Measurements from ENCODE around the gene LHFPL3.

LHFPL3 gene

DNA sequence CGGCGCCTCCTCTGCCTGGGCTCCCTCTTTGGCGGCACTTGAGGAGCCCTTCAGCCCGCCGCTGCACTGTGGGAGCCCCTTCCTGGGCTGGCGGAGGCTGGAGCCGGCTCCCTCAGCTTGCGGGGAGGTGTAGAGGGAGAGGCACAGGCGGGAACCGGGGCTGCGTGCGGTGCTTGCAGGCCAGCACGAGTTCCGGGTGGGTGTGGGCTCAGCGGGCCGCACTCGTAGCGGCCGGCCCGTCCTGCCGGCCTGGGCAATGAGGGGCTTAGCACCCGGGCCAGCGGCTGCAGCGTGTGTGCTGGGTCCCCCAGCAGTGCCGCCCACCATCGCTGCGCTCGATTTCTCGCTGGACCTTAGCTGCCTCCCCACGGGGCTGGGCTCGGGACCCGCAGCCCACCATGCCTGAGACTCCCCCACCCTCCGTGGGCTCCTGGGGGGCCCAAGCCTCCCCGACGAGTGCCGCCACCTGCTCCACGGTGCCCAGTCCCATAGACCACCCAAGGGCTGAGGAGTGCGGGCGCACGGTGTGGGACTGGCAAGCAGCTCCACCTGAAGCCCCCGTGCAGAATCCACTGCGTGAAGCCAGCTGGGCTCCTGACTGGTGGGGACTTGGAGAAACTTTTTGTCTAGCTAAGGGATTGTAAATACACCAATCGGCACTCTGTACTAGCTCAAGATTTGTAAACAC is 611.8 kb downstream of the LHFPL3 start:
- DNase-seq (ENCODE audit: insufficient read length, low spot score) (no peak), FAIRE-seq (no peak)
- no peak for TF ChIP-seq CTCF (IDR thresholded peaks at IDR 0.05; ENCODE audit: insufficient read depth, missing control alignments)

GRCh38 chr7:104943502-104944343 is 615.3 kb downstream of the LHFPL3 start:
- TF ChIP-seq CTCF (IDR thresholded peaks at IDR 0.05; ENCODE audit: insufficient read depth, missing control alignments): no peak
- FAIRE-seq (no peak), DNase-seq (ENCODE audit: insufficient read length, low spot score) (no peak)

GRCh38 chr7:104945599-104945956 is 617.2 kb downstream of the LHFPL3 start:
- TF ChIP-seq CTCF (IDR thresholded peaks at IDR 0.05; ENCODE audit: insufficient read depth, missing control alignments): no peak
- DNase-seq (ENCODE audit: insufficient read length, low spot score): no peak
- FAIRE-seq: no peak

DNA sequence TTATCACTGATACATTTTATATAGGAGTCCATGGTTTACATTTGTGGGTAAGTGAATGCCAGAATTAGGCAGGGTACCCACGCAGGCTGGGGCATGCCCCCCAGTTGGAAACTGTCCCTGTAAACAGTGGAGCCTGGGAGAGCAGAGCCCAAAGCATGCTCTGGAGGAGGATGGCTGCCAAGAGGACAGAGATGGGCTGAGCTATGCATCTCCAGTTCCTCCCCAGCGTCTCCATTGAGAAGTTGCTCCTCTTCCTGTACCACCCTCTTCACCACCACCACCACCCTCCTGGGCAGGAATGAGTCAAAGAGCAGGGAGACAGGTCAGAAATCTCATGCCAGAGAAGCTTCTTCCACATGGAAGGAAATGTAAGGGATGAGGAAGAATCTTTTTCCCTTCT is 617.9 kb downstream of the LHFPL3 start:
- FAIRE-seq (no peak), DNase-seq (ENCODE audit: insufficient read length, low spot score) (no peak)
- no peak for TF ChIP-seq CTCF (IDR thresholded peaks at IDR 0.05; ENCODE audit: insufficient read depth, missing control alignments)

DNA sequence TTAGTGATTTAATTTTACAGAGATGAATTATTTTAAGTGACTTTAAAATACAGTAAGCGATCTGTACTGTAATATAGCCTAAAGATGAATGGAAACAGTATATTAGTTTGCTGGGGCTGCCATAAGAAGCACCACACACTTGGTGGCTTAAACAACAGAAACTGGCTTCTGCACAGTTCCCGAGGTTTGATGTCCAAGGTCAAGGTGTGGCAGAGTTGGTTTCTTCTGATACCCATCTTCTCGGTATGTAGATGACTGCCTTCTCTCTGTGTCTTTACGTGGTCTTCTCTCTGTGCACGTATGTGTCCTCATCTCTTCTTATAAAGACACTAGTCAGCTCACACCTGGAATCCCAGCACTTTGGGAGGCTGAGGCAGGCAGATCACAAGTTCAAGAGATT is 621.6 kb downstream of the LHFPL3 start:
- DNase-seq (ENCODE audit: insufficient read length, low spot score) (no peak), FAIRE-seq (no peak)
- no peak for TF ChIP-seq CTCF (IDR thresholded peaks at IDR 0.05; ENCODE audit: insufficient read depth, missing control alignments)

DNA sequence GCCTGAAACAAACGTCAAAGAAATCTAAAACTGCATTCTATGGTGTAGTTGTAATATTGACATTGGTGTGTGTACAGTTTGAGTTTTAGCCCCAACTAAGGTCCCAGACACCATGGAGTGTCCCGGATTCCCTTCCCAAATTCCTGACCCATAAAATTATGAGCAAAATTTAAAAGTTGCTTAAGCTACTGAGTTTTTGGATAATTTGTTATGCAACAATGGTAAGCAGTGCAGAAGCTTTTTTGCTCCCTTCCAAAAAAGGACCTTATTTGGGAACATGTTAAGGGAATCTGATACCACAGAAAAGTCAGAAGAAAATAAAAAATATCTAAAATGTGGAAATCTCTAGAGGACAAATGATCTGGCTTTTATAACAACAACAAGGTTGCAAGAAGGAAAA is 622.4 kb downstream of the LHFPL3 start:
- TF ChIP-seq CTCF (IDR thresholded peaks at IDR 0.05; ENCODE audit: insufficient read depth, missing control alignments): no peak
- DNase-seq (ENCODE audit: insufficient read length, low spot score) (no peak), FAIRE-seq (no peak)

- FAIRE-seq (no peak), DNase-seq (ENCODE audit: insufficient read length, low spot score) (no peak)
- TF ChIP-seq CTCF (IDR thresholded peaks at IDR 0.05; ENCODE audit: insufficient read depth, missing control alignments): no peak
Measured at GRCh38 chr7:104951546-104951945, 623.1 kb downstream of the LHFPL3 start.
